Inflammatory macrophage (primary cell): ENCODE data around the gene SULT1A3.
"Not testable (repeated sequence)": the region's sequence is repeated elsewhere in the genome, so short reads cannot be mapped to it uniquely, and the experiment has no call there.

Experiments
- DNase-seq, 2 donors: peaks; one replicate each; pipeline ENCODE4 v3.0.0-alpha.2; 2020 to 2022

The SULT1A3 gene

DNA sequence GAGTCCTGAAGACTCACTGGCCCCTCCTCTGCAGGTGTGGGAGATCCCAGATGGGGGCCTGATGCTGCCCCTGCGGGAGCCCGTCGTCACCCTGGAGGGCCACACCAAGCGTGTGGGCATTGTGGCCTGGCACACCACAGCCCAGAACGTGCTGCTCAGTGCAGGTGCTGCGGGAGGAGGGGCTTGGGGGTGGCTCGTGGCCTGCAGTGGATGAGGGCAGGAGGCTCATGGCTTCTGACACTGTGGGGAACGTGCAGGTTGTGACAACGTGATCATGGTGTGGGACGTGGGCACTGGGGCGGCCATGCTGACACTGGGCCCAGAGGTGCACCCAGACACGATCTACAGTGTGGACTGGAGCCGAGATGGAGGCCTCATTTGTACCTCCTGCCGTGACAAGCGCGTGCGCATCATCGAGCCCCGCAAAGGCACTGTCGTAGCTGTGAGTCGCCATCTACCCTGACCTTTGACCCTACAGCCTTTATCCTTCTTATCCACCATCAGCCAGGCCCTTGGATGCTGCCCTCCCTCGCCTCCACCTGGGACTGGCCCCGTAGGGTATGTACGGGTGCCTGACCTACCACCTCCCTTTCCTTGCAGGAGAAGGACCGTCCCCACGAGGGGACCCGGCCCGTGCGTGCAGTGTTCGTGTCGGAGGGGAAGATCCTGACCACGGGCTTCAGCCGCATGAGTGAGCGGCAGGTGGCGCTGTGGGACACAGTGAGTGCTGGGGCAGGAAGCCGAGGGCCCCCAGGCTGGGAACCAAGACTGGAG, 12.1 kb upstream of the SULT1A3 start:
- DNase-seq, result peak; percentile 68 to 76

DNA sequence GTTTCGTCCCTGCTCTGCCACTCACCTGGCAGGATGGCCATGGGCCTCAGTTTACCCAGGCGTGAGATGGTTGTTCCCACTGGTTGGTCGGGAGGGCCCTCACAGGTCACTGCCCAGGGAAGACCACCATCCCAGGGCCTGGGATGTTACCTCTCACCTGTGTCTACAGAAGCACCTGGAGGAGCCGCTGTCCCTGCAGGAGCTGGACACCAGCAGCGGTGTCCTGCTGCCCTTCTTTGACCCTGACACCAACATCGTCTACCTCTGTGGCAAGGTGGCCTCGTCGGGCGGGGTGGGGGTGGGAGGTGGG, 11.5 kb upstream of the SULT1A3 start:
- no peak for DNase-seq

DNA sequence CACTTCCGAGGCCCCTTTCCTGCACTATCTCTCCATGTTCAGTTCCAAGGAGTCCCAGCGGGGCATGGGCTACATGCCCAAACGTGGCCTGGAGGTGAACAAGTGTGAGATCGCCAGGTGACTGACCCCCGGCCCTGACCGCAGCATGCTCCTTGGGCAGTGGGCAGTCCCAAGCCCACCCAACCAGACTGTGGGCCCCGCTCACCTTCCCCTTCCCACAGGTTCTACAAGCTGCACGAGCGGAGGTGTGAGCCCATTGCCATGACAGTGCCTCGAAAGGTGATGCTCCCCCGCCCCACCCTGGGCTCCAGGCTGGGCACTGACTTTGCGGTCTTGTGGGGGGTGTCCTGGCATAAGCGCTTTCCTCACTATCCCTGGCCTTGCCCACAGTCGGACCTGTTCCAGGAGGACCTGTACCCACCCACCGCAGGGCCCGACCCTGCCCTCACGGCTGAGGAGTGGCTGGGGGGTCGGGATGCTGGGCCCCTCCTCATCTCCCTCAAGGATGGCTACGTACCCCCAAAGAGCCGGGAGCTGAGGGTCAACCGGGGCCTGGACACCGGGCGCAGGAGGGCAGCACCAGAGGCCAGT, 11.0 kb upstream of the SULT1A3 start:
- DNase-seq, result no peak

DNA sequence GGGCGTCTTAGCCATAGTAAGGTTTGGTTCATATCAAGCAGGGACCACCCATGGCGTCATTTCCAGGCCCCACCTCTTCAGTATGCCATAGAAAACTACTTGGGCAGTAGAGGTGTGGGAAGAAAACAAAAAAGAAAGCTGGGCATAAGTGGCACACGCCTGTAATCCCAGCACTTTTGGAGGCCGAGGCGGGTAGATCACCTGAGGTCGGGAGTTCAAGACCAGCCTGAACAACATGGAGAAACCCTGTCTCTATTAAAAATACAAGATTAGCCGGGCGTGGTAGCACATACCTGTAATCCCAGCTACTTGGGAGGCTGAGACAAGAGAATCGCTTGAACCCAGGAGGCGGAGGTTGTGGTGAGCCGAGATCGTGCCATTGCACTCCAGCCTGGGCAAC, 7.9 kb upstream of the SULT1A3 start:
- not testable (repeated sequence) for DNase-seq

DNA sequence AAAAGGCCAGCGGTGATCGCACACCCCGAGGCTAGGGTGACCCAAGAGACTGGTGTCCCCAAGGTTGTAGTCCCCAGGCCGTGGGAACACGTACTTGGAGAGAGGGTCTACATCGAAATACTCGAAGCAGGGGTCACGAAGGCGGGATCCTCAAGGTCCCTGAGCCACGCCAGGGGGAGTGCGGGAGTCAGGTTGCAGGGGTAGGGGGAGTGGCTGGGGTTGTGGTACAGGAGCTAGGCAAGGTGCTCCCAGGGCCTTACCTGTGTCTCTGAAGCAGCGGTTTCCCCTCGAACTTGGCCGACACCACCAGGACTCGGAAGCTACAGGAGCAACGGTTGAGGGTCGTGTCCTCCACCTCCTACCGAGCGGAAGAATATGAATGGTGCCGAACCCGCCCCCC, 6.0 kb upstream of the SULT1A3 start:
- not testable (repeated sequence) for DNase-seq

DNA sequence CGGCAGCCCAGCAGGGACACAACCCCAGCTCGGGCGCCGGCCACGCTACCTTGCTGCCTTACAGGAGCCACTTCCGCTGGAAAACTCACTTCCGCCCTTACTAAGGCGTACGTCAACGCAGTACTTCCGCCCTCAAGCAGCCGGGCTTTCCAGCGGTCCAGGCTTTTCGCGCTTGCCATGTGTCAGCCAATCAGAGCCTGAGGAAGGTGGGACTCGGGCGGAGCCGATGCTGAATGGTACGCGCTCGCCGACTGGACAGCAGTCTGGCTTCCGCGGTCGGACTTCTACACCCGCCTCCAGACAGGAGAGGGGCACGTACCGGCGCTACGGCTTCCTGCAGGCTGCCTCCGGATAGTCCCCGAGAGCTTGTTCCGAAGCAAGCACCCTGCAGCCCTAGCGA, 5.4 kb upstream of the SULT1A3 start, which contains the start of the genes BOLA2B and SLX1A:
BOLA2B (minus strand) TSS at position 52 of the 400 bp plus-strand sequence. CDS start 71 bp downstream, outside the sequence.
SLX1A (plus strand) TSS at position 261 of the 400 bp plus-strand sequence. CDS start 210 bp downstream, outside the sequence.
- DNase-seq, result not testable (repeated sequence)

DNA sequence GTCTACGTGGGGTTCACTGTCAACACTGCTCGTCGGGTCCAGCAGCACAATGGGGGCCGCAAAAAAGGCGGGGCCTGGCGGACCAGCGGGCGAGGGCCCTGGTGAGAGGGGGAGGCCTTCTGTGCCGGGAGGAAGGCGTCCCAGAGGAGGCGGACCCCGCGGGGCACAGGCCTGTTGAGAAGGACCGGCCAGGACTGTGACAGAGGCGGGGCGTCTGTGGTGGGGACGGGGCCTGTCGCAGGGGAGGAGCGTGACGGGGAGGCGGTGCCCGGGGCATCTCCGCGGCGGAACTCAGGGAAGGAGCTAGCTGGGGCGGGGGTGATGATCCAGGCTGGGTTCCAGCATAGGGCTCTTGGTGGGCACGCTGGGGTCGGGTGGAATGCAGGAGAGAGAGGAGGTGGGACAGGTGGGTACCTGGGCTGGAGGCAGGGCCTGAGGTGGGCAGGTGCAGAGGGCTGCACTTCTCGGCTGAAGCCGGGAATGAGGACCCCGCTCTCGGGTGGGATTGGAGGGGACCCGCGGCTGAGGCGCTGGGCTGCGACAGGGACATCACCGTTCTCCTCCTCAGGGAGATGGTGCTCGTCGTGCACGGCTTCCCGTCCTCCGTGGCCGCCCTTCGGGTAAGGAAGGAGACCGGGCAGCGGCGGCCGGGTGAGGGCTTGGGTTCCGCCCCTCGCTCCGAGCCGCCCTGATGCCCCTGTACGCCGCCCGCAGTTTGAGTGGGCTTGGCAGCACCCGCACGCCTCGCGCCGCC, 4.7 kb upstream of the SULT1A3 start:
- DNase-seq, result not testable (repeated sequence)

DNA sequence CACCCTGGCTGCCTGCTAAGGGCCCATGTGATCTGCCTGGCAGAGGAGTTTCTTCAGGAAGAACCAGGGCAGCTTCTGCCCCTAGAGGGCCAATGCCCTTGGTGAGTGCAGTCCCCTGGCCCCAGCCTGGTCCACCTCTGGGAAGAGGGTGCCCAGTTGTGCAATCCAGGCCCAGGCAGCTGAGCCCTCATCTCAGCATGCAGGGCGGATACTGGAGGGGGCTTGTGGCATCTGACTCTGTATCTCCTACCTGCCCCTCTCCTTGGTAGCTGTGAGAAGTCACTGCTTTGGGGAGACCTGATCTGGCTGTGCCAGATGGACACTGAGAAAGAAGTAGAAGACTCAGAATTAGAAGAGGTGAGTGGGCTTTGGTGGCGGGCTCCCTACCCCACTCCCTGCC, 2.1 kb upstream of the SULT1A3 start:
- not testable (repeated sequence) for DNase-seq

DNA sequence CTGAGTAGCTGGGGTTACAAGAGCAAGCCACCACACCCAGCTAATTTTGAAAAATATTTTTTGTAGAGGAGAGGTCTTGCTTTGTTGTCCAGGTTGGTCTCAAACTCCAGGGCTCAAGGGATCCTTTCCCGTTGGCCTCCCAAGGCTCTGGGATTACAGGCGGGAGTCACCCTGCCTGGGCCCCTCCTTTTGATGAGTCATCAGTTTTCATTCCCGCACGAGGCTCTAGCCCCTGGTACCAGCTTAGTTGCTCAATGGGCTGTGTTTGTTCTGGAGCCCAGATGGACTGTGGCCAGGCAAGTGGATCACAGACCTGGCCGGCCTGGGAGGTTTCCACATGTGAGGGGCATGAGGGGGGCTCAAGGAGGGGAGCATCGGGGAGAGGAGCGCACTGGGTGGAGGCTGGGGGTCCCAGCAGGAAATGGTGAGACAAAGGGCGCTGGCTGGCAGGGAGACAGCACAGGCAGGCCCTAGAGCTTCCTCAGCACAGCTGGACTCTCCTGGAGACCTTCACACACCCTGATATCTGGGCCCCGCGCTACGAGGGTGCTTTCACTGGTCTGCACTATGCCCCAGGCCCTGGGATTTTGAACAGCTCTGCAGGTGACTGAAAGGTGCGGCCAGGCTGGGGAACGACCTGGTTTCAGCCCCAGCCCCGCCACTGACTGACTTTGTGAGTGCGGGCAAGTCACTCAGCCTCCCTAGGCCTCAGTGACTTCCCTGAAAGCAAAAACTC, 721 bp downstream of the SULT1A3 start:
- not testable (repeated sequence) for DNase-seq

DNA sequence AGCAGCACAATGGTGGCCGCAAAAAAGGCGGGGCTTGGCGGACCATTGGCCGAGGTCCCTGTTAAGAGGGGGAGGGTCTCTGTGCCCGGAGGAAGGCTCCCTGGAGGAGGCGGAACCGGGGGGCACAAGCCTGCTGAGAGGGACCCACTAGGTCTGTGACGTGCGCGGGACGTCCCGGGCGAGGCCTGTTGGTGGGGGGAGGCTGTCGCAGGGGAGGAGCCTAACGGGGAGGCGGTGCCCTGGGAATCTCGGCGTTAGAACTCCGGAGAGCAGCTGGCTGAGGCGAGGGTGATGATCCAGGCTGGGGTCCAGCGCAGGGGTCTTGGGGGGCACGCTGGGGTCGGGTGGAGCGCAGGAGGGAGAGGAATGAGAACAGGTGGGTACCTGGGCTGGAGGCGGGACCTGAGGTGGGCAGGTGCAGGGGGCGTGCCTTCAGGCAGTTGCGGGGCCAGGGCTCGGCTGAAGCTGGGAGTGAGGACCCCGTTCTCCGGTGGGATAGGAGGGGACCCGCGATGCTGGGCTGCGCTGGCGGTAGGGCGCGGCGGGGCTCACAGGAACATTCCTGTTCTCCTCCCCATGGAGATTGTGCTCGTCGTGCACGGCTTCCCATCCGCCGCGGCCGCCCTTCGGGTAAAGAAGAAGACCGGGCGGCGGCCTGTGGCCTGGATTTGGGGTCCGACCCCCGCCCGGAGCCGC, 6.6 kb downstream of the SULT1A3 start:
- DNase-seq, result not testable (repeated sequence)

DNA sequence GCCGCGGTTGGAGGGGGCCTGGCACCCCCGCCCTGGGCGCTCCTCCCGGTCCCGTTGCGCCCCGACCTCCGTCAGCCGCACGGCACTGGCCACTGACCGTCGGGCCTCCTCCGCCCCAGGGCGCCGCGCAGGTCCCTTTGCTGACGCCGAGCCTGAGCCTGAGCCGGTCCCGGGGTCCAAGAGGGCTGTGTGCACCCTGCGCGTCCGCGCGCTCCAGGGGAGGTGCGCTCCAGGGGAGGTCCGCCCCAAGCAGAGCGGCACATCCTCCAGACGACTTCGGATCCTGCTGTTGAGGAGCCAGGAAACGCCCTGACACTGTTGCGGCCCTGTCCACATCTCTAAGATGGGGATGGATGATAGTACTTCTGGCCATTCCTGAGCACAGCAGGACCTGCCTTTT, 7.2 kb downstream of the SULT1A3 start:
- DNase-seq, result not testable (repeated sequence)

DNA sequence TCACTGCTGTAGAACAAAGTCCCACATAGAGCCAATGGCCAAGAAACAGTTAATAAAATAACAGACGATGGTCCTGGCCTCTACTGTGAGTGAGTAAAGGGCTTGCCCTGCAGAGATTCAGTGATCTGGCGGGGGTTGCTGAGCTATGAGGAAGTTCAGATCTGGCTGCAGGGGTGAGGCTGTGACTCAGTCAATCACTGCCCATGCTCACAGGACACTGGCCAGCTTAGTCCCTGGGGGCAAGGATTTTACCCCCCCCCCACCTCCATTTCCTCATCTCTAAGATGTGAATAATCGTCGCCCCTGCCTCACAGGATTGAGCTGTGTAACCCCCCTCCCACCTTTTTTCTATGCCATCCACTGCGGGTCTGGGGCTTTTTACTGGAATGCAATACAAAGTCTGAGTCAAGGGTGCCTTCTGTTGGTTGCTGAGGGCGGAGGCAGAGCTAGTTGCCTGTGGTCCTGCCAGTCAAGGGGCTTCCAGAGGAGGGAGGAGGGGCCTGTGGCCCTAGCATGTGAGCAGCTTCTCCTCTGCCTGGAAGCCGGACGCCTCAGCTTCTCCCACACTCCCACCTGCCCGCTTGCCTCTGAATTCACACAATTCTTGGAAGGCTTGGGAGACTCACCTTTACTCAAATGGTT, 8.1 kb downstream of the SULT1A3 start:
- not testable (repeated sequence) for DNase-seq

DNA sequence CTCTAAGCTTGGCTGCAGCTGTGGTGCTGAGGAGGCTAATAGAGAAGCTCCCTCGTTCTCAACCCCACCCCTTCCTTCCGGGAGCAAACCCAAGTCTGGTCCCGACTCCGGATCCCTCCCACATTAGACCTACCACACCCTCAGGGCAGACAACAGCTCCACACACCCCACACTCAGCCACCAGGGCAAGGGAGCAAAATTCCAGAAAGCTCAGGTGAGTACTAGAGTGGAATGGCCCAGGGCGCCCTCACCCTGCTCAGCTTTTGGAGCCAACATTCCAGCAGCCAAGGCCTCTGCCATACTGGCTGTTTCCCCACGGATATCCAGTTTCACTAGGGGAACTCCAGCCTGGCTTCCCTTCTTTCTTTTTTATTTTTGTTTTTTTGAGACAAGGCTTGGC, 10.0 kb downstream of the SULT1A3 start:
- DNase-seq, result not testable (repeated sequence)

DNA sequence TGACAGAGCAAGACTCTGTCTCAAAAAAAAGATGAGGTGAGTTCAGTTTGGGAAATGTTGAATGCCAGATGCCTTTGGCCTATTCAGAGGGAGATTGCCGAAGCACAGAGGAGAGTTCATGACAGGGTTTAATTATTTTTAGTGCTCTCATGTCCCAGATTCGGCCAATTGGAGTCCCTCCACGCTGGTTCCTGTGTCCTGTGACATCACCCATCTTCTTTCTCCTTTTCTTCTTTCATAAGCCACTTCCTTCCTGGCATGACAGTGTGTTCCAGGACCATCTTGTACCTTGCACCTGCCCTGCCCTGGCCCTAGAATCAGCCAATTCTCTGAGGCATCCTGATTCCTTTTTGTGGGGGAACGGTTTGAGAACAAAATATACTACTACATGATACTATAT, 12.4 kb downstream of the SULT1A3 start:
- DNase-seq, result not testable (repeated sequence)

DNA sequence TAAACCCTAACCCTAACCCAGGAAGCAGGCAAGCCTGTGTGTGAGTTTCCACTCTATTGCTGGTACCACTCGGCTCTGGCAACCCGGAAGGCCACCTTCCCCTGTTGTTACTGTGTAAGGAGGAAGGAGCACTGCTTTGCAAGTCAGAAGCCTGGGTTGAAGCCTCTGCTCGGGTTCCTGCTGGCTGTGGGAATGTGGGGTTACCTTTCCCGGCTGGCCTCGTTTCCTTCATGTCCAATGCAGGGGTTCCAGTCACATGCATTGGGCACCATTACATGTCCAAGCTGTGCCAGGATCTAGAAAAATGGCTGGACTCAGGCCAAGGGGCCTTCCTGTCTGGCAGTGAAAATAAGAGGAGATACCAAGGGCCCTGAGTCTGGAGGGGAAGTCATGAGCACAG, 18.0 kb downstream of the SULT1A3 start:
- DNase-seq, result not testable (repeated sequence)

DNA sequence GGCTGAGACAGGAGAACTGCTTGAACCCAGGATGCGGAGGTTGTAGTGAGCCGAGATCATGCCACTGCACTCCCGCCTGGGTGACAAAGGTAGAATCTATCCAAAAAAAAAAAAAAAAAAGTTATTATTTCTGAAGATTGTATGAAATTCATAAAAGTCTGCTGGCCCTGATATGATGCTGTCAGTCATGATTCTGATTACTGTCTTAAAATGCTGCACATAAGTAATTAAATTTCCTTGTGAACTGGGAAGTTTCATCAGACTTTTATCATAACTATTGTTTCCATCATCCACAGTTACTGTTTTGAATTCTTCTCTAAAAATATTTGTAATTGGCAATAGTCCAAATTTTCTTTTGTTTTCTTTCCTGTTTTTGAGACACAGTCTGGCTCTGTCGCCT, 49.3 kb downstream of the SULT1A3 start, which contains the start of gene NPIPB13:
NPIPB13 (minus strand) TSS at position 101 of the 400 bp plus-strand sequence. CDS start 2,906 bp downstream, outside the sequence.
- DNase-seq, result not testable (repeated sequence)
